Superior temporal gyrus (tissue), 1 donor: ENCODE data around the gene PHACTR3.

Experiments used
- DNase-seq: peaks from one replicate; pipeline ENCODE4 v3.0.0-alpha.2; 2016; ENCODE audit errors: extremely low spot score

The PHACTR3 gene

DNA sequence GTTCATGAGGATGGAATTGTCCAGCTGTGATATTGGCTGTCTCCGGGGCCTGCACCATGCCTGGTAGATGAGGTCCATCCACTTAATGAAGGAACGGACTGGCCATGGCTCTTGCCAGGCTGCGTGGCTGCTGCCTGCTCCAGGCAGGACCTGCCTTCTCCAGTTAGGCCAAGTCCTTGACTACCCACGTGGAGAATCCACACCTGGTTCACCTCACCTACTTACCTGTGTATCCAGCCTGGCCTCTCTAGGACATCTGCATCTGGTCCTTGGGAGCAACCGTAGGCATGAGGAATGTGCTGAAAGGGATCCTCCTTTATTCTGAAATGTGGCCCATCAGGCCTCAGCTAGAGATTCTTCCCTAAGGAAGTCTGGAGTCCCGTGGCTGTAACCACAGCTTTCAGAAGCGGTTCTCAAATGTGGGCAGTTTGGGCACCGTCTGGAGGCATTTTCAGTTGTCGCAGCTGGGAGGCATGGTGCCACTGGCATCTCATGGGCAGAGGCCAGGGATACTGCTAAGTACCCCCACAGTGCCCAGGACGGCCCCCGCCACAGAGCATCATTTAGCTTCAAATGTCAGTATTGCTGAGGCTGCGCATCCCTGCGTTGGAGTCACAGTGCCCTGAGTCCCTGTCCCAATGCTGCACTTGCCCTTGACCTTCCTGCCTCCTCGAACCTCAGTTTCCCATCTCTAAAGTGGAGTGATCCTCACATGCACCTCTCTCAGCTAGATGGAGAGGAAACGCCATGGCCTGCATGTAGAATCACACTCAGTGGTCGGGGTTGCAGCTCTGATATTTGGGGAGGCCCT, 67.5 kb downstream of the PHACTR3 start:
- no peak for DNase-seq

DNA sequence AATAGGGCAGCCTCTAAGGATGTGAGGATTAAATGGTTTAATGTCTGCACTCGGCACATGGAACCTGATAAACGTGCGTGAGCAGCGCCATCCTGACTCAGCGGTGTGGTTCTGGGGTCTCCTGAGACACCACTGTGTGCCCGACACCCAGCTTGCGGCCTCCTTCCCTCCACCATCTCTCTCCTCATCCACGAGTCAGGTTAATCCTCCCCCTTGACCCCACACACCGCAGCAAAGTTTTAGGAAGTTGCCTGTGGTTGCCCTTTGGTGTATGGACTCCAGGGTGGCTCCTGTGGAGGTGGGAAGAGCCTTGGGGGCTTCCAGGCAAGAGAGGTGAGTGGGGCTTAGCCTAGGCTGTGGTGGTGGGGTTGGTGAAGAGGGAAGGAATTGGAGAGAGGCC, 68.2 kb downstream of the PHACTR3 start:
- no peak for DNase-seq

DNA sequence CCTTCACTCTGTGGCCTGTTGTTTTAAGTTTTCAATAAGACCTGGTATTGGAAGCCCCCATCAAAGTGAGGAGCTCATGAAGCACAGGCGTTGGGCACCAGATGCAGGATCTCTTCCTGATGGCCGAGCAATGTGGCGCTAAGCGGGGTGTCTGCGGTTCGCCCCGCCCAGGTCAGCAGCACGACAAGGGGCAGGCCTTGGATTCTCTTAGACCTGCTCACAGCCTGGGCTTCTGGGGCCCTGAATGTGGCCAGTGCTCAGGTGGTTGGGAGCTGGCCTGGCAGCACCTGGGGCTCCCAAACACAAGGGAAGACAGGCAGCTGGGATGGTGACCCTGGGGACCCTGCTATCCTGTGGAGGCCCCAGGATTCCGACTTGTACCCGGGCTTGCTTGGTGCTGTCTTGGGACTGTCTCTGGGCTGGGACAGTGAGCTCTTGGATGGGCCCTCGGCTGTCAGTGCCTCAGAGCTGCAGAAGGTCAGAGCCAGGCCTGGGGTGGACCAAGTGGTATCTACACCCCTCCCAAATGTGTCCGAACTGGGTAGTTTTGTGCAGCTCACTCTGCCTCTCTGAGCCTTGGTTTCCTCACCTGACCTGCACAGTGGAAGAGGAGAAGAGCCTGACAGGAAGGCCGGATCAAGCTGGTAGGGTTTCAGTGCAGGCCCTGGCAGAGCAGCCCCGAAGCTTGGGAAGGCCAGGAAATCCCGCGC, 69.1 kb downstream of the PHACTR3 start:
- DNase-seq = no peak

DNA sequence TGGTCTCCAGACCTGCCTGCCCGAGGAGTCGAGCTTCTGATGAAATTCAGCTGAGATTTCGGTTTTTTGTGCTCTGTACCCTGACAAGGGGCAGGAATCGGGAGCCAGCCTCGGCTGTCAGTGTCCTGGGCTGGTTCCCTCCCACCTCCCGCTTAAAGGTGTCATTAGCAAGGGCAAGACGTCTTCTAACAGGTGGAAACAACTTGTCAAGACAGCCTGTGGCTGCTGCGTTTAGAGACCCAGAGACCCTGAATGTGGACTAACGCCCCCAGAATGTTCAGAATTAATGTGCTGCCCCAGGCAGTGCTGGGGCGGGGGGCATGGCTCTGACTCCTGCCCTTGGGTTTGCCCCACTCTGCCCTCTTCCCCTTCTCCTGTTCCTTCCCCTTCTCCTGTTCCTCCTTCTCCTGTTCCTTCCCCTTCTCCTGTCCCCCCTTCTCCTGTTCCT, 69.7 kb downstream of the PHACTR3 start:
- DNase-seq = no peak

DNA sequence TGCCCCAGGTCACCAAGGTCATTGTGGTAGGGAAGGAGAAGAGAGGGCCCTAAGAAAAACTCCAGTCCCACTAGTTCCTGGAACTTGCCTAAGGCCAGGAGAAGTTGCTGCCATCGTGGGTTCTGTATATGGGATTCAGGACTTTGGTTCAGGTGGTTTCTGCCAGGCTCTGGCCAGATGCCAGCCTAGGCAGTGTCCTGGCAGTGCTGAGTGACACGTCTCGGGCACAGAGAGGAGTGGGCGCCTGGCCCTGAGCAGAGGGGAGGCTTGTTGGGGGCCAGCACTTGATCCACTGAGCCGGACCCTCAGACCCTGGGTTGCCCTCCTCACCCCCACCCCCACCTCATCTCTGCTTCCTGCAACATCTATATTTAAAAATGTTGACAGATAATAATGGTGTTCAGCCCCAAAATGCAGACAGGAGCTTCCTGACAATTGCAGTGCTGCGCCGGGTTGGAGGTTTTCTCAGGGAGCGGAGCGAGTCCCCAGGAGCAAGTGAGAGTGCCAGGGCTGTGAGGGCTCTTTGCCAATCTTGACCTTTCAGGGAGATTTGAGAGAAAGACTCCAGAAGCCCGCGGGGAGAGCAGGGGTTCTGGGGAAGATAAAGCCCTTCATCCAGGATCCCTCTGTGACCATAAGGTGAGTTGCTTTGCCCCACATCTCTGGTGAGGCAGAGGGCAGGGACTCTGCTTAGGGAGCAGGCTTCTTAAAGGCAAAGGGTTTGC, 71.9 kb downstream of the PHACTR3 start:
- DNase-seq = no peak

DNA sequence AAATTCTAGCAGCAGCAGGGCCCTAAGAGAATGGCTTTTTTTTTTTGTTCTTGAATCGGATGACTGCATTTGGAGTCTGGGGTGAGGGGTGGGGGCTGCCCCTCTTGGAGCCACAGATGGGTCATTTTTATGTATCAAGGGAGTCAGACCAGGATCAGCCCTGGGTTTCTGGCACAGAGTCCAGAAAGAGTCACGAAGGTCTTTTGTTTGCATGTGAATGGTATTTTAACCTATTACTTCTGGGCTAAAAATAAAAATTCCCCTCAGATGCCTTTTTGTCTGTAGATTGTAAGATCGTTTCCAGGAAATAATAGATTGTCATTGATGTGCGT, 72.5 kb downstream of the PHACTR3 start:
- DNase-seq = no peak

DNA sequence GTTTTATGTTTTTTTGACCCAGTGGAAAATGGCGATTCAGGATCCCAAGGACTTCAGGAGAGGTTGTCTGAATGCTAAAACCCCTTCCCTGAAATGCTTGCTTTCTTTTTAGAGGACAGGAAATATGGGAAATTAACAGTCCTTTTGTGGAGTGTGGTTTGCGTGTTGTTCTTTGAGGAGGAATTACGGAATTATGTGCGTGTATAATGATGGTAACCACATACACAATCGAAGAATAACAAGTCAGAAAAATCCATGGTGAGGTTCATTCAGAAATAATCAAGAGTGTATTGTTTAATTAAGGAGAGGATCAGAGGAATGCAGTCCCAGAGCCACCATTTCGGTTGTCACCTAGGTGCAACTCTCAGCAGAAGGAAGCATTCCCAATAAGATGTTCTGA, 73.2 kb downstream of the PHACTR3 start:
- DNase-seq = no peak

DNA sequence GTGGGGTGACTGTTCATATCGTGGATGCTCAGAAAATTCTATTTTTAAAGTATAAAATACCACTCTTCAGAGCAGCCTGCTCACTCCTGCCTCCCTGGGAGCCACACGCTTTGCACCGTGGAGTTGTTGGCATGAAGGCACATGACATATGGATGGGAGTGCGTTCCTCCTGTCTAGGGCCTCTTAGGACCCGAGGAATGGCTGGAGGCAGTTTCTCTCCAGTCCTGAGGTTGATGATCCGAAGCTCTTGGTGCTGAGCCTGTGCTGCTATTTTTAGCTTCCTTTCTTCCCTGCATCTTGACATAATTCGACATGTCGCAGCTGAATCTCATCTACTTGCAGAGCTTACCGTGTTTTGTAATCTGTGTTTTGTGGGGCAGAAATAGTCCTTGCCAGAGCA, 73.9 kb downstream of the PHACTR3 start:
- DNase-seq = peak; percentile 69

DNA sequence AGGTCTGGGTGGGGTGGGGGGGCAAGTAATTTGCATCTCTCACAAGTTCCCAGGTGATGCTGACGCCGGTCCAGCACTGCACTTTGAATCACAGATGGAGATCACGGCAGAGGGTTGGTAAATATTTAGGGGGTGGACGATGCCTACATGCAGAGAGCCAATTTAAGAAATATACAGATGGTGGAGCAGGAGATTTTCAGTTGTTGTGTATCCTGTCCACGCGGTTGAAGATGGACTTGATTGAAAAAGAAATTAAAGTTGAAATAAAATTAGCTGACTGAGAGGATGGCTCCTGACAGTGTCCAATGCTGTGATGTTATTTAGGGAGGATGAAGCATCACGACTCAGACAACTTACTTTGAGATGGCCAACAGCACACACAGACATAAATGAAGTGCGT, 74.6 kb downstream of the PHACTR3 start:
- no peak for DNase-seq

DNA sequence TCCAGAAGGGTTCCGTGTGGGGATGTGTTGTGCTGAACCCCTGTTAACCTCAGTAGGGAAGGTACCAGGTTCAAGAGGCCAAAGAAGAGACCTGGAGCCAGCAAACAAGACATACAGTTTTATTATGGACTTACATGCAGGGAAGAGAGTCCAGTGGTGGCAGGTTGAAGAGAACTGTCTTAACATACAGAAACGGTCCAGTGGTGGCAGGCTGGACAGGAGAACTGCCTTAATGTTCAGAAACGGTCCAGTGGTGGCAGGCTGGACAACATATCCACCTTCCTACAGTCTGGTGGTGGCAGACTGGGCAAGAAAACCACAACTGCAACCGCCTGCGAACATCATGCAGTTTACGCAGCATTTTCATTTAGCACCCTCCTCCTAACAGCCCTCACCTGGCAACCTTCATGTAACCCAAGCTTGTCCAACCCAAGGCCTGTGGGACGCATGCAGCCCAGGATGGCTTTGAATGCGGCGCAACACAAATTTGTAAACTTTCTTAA, 75.9 kb downstream of the PHACTR3 start:
- no peak for DNase-seq

DNA sequence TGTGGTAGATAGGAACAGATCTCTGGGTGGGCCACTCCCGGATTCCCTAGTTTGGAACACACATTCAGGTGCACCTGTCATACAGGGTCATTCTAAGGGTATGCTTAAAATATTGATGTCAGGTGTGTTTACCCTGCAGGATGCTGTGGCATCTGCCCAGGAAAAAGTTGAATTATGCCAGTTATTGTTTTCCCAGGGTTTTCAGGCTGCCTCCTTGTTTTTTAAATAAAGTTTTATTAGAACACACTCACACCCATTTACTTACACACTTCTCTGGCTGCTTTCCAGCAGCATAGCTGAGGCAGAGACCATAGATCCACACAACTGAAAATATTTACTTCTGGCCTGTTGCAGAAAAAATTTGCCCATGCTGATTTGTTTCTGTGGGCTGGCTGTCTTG, 76.5 kb downstream of the PHACTR3 start:
- no peak for DNase-seq

DNA sequence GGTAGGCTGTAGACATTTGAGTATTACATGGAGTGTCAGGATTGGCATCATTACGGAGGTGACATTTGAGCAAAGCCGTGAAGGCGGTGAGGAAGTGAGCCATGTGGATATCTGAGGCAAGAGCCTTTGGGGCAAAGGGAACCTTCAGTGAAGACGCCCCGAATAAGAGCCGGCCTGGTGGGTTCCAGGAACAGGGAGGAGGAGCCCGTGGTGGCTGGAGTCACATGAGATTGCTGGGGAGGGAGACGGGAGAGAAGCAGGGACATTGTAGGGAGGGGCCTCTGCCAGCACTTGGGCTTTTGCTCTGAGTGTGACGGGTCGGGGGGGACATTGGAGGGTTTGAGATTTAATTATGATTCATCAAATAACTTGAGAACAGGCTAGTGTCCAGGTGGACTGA, 78.3 kb downstream of the PHACTR3 start:
- DNase-seq = no peak

DNA sequence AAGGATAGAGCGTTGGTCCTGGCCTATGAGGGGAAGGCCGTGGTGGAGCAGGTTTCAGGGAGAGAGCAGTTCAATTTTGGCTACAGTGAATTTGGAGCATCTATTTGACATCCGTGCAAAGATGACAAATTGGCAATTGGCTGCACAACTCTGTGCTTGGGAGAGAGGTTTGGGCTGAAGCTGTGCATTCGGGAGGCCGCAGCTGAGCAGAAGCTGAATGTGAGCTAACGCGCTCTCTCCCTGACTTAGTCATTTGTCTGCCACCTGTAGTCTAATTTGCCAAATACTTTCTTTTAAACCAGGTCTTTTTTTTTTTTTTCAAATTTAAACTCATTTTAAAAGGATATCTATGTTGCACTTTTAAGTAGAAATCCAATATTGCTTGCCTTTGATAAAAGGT, 78.8 kb downstream of the PHACTR3 start:
- no peak for DNase-seq

DNA sequence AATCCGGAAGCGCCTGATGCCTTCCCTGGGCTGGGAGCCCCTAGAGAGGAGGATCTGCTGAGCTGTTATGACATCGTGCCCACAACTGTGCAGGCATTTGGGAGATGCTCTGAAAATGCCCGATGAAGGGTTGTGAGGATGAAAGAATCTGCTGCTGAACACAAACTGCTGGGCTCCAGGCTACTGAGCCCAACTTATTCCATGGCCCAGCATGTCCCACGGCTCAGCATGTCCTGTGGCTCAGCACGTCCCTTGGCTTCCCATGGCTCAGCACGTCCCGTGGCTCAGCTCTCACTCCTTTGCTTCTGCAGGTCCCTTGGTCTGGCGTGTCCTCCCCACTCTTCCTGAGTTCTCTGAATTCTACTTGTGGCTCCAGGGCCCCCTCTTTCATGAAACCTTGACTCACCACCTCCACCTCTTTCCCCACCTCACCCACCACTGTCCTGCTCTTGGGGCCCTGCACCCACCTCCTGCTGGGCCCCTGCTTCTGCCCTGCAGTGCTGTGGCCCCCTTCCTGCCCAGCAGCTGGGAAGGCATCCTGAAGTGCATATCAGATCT, 80.4 kb downstream of the PHACTR3 start:
- no peak for DNase-seq

DNA sequence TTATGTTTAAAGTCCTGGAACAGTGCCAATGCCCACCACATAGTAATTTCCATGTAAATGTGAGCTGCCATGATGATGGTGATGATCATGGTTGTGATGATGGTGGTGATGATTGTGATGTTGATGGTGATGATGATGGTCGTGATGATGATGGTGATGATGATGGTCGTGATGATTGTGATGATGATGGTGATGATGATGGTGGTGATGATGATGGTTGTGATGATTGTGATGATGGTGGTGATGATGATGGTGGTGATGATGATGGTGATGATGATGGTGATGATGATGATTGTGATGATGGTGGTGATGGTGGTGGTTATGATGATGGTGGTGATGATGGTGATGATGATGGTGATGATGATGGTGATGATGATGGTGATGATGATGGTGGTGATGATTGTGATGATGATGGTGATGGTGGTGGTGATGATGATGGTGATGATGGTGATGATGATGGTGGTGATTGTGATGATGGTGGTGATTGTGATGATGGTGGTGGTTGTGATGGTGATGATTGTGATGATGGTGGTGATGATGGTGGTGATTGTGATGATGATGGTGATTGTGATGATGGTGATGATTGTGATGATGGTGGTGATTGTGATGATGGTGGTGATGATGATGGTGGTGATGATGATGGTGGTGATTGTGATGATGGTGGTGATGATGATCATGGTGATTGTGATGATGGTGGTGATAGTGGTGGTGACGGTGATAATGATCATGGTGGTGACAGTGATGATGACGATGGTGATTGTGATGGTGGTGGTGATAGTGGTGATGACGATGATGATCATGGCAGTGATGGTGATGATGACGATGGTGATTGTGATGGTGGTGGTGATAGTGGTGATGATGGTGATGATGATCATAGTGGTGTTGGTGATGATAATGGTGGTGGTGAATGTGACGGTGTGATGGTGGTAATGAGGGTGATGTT, 82.3 kb downstream of the PHACTR3 start:
- no peak for DNase-seq

DNA sequence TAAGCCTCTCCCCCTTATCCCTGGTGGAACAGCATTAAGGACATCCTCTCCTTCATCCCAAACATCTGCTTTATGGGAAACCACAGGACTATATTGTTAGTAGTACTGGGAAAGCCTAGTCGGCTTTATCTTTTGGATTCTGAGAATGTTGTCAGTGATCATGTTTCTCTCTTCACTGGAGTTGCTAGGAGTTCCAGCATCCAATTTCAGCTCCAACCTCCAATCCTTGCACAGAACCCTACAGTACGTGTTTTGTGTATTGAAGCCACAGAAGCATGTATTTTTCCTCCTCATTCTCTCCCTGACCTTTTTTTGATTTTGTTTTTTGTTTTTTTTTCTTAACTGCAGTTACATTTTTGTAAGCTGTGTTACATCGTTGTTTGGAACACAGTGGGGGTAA, 84.0 kb downstream of the PHACTR3 start:
- no peak for DNase-seq

DNA sequence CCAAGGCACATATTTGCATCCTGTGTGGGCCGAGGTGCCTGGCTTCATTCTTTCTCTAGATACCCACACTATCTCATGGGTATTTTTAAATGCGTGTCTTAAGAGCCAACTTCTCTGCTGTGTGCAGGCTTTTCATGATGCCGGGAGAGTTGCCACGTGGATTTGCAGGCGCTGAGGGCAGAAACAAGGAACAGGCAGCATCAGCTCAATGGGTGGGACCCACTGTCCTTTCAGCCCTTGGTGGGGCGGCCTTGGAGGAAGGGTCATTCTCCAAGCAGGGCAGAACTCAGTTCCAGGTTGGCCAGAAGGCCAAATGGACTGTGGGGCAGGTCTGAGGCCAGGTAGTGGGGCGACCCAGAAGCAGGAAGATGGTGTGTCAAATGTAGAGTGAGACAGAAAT, 84.7 kb downstream of the PHACTR3 start:
- DNase-seq = peak; percentile 72

DNA sequence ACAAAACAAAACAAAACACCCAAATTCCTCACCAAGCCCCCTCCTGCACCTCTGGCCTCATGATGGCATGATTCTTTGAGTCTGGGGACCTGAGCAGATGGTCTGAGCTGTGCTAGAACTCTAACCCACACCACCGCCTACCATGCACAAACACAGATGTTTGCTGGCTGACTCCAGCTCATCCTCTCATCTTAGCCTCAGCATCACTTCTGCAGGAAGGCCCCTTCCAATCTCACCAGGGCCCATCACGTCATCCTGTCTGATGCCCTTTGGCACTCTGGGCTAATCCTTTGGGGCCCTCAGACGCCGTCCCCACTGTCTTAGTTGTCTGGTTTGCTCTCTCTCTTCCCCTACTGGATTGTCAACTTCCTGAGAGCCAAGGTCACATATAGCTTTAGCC, 85.8 kb downstream of the PHACTR3 start:
- DNase-seq = no peak

DNA sequence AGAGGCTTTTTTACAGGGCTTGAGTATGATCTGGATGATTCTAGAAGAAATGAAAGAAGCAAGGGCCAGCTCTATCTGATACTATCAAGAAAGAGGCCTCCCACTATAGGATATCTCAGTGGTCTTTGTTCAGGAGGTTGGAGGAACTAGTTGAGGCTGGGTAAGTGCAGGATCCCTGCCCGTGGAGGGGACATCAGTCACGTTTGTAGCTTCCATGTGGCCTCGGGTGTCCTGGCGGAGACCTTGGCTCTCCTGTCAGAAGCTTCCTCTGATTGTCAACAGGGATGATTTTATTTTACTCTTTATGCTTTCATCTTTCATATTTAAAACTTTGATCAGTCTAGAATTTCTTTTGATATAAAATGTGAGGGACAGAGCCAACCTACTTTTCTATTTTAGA, 86.6 kb downstream of the PHACTR3 start:
- no peak for DNase-seq

DNA sequence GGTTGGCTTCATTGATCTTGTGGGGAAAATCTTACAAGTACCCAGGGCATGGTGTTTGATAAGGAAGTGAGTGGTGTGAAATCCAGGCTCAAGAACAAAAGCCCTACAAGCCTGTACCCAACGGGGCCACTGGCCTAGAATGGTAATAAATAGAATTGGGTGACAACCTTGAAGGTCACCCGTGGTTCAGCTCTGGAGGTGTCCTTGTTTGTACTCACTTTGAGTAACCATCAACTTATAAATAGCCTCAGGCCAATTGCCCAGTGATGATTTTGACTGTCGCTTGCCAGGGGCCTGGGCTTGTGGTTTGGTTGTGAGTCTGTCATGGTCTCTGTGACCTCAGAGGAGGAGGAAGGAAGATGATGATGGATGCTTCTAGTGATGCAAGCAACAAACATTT, 87.8 kb downstream of the PHACTR3 start:
- no peak for DNase-seq

DNA sequence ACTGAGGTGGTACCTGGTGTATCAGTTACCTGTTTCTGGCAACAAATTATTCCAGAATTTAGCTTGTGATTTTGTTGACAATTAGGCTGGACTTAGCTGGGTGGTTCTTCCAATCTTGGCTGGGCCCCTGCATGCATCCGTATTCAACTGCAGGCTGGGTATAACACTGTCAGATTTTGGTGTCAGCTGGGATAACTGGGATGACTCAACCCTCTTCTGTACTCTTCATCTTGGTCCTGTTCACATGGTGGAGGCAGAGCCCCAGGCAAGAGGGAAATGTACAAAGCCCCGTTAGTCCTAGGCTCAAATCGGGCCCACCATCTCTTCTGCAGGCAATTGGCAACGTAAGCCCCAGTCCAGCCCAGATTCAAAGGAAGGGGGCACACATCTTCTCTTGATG, 89.2 kb downstream of the PHACTR3 start:
- no peak for DNase-seq
